HPDE6-E6E7 (cell line): ENCODE results near the gene DDX17.

Experiments used
- DNase-seq: peaks from one replicate; pipeline ENCODE4 v3.0.0; 2011; ENCODE audit warnings: missing footprints; ENCODE audit errors: extremely low spot score

DDX17 gene

GRCh38 chr22:38506118-38506962 is at the start of gene DDX17:
Gene DDX17, minus strand, starts transcription at chr22:38506311.
- DNase-seq, result peak; percentile 74

- DNase-seq, result no peak
Observed at GRCh38 chr22:38554281-38554680, 48.2 kb upstream of the DDX17 start.

- peak; percentile 15 for DNase-seq
Observed at GRCh38 chr22:38549101-38549894, 43.2 kb upstream of the DDX17 start.

- DNase-seq, result no peak
Observed at GRCh38 chr22:38540701-38541100, 34.6 kb upstream of the DDX17 start.

- DNase-seq, result no peak
Observed at GRCh38 chr22:38531251-38531938, 25.3 kb upstream of the DDX17 start.

- DNase-seq, result no peak
Observed at GRCh38 chr22:38524429-38524828, 18.3 kb upstream of the DDX17 start.

GRCh38 chr22:38523479-38523878 is 17.4 kb upstream of the DDX17 start:
- DNase-seq, result no peak

GRCh38 chr22:38523029-38523428 is 16.9 kb upstream of the DDX17 start:
- no peak for DNase-seq

- DNase-seq, result no peak
Observed at GRCh38 chr22:38519453-38520250, 13.5 kb upstream of the DDX17 start.

- DNase-seq, result no peak
Observed at GRCh38 chr22:38518620-38519019, 12.5 kb upstream of the DDX17 start.

- DNase-seq, result no peak
Observed at GRCh38 chr22:38513063-38513462, 7.0 kb upstream of the DDX17 start.

GRCh38 chr22:38510416-38510970 is 4.4 kb upstream of the DDX17 start:
- DNase-seq, result no peak

- peak; percentile 31 for DNase-seq
Observed at GRCh38 chr22:38505541-38506117, 482 bp downstream of the DDX17 start.

- no peak for DNase-seq
Observed at GRCh38 chr22:38504731-38505540, 1.2 kb downstream of the DDX17 start.

GRCh38 chr22:38503021-38503420 is 3.1 kb downstream of the DDX17 start:
- DNase-seq, result no peak

- DNase-seq, result no peak
Observed at GRCh38 chr22:38501797-38502672, 4.1 kb downstream of the DDX17 start.

GRCh38 chr22:38497869-38498268 is 8.2 kb downstream of the DDX17 start:
- DNase-seq, result no peak

GRCh38 chr22:38494939-38495338 is 11.2 kb downstream of the DDX17 start:
- DNase-seq, result no peak

- no peak for DNase-seq
Observed at GRCh38 chr22:38494498-38494897, 11.6 kb downstream of the DDX17 start.
